Epithelial cell of proximal tubule (primary cell): ENCODE results near the gene DUSP22. TPM values are rescaled to one million over a fixed set of nuclear protein-coding genes. Genes with fewer than 3 reads are reported as not detected.
"Not testable (repeated sequence)": the region's sequence is repeated elsewhere in the genome, so short reads cannot be mapped to it uniquely, and the experiment has no call there.

Source experiments
- DNase-seq: peaks from one replicate; pipeline ENCODE4 v3.0.0-alpha.2; 2011; ENCODE audit warnings: low read depth
- H3K4me3 ChIP-seq: 2 replicates; pipeline ENCODE4 v1.5.1; 2011; ENCODE audit warnings: low read depth, mild to moderate bottlenecking, low read length
- total RNA-seq: library from RNA; depleted of rRNA; stranded (reverse); fragments of >200 nt; gene quantifications from 2 replicates; pipeline ENCODE4 v1.2.3, GENCODE V29; 2015
- TF ChIP-seq, protein P1 (sequence below): conservative IDR thresholded peaks from 2 replicates; pipeline ENCODE4 v1.5.1; 2012; ENCODE audit warnings: low read depth, mild to moderate bottlenecking, low read length

The DUSP22 gene
- total RNA-seq, 1 donor from 2014 or later, result 25.3 TPM

DNA sequence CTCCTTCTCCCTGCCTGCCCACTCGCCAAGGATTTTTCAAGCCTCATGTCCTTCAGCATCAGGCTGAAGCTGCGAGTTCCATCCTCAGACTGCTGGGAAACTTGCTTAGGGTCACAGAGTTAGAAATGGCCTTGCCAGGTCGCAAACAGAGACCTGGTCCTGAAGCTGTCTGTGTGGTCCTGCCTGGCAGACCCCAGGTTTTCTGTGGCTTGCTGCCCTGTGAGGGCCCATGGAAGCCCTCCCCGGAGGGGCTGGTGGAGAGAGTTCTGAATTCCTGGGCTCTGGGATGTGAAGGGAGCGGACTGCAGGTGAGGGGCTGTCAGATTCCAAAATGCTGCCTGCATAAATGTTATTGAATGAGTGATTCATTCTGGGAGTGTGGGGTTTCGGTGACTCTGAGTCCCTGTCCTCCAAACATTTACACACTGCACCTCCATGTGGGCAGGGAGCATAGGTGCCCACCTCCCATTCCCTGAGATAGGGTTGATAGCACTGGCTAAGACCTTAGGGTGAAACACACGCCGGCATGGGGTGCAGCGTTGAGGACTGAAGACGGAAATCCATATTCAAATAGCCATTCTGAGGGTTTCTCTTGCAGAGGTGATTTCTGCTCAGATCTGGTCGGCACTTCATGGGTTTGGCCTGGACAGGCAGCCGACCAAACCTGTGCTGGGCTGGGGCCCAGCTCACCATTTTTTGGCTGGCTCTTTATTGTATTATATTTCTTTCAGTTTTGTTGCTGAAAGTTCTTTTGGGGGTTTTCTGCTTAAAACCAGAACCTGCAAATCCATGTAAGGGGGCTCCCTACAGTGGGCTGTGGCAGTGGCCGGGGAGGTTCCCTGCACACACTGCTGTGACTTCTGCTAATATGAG lies 77.5 kb downstream of the DUSP22 start:
- H3K4me3 ChIP-seq, result no peak overlapping the region
- no peak for DNase-seq
- TF ChIP-seq, protein P1, sequence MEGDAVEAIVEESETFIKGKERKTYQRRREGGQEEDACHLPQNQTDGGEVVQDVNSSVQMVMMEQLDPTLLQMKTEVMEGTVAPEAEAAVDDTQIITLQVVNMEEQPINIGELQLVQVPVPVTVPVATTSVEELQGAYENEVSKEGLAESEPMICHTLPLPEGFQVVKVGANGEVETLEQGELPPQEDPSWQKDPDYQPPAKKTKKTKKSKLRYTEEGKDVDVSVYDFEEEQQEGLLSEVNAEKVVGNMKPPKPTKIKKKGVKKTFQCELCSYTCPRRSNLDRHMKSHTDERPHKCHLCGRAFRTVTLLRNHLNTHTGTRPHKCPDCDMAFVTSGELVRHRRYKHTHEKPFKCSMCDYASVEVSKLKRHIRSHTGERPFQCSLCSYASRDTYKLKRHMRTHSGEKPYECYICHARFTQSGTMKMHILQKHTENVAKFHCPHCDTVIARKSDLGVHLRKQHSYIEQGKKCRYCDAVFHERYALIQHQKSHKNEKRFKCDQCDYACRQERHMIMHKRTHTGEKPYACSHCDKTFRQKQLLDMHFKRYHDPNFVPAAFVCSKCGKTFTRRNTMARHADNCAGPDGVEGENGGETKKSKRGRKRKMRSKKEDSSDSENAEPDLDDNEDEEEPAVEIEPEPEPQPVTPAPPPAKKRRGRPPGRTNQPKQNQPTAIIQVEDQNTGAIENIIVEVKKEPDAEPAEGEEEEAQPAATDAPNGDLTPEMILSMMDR, result no peak

DNA sequence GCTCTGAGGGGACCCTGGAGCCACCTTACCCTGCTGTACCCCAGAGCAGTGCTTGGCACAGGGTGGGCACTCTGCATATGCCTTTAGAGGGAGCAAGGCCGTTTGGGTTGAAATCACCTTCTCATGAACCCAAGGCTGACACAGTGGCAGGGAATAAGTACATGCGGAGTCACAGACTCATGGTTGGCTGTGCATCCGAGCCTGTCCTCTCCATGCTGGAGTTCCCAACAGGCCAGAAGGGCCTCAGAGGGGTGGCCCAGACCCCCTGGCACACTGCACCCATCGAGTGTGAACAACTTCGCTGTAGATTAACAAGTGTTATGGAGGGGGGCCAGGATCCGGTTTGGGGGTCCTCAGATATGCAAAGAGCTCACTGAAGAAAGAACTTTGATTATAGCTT lies 78.3 kb downstream of the DUSP22 start:
- no peak for DNase-seq
- no peak overlapping the region for H3K4me3 ChIP-seq
- TF ChIP-seq, protein P1, result no peak

DNA sequence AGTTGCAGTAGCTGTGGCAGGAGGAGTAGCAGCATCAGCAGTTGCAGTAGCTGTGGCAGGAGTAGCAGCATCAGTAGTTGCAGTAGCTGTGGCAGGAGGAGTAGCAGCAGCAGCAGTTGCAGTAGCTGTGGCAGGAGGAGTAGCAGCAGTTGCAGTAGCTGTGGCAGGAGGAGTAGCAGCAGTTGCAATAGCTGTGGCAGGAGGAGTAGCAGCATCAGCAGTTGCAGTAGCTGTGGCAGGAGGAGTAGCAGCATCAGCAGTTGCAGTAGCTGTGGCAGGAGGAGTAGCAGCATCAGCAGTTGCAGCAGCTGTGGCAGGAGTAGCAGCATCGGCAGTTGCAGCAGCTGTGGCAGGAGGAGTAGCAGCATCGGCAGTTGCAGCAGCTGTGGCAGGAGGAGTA lies 79.6 kb downstream of the DUSP22 start:
- not testable (repeated sequence) for H3K4me3 ChIP-seq, DNase-seq

DNA sequence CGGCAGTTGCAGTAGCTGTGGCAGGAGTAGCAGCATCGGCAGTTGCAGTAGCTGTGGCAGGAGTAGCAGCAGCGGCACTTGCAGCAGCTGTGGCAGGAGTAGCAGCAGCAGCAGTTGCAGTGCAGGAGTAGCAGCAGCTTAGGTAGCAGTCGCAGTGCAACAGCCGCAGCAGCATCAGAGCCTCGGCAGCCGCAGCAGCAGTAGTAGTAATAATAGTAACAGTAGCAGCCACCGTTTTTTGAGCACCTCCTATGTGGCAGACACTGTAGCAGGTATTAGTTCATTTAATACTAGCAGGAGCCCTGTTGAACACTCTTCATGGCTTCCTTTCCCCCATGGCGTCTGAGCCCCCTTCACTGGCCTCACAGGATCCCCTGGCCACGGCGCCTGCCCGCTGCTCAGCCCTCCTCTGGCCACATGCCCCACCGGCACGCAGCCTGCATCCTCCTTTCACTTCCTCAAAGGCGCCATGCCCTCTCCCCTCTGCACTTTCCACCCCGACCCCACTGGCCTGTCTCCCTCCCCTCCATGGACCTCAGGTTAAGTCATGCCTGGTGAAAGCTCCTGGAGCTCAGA lies 80.1 kb downstream of the DUSP22 start:
- no peak for DNase-seq
- TF ChIP-seq, protein P1, result no peak
- H3K4me3 ChIP-seq, result no peak overlapping the region

DNA sequence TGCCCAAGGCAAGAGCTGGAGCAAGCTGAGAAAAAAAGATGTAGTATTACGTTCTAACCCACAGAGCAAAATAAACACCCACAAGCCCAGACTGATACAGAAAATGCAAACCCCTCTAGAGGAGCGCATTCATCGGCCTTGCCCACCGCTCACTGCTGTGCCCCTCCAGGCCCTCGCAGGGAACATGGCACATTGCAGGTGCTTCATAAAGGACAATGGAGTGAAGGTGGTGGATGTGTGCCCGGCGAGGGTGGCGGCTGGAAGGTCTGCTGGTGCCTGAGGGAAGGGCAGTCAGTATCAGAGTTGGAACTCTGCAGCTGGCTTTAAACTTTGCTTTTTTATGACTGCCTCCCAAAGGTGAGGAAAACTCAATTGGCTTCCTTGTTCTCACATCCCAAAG lies 80.7 kb downstream of the DUSP22 start:
- DNase-seq, result no peak
- H3K4me3 ChIP-seq, result no peak overlapping the region
- TF ChIP-seq, protein P1, result no peak

DNA sequence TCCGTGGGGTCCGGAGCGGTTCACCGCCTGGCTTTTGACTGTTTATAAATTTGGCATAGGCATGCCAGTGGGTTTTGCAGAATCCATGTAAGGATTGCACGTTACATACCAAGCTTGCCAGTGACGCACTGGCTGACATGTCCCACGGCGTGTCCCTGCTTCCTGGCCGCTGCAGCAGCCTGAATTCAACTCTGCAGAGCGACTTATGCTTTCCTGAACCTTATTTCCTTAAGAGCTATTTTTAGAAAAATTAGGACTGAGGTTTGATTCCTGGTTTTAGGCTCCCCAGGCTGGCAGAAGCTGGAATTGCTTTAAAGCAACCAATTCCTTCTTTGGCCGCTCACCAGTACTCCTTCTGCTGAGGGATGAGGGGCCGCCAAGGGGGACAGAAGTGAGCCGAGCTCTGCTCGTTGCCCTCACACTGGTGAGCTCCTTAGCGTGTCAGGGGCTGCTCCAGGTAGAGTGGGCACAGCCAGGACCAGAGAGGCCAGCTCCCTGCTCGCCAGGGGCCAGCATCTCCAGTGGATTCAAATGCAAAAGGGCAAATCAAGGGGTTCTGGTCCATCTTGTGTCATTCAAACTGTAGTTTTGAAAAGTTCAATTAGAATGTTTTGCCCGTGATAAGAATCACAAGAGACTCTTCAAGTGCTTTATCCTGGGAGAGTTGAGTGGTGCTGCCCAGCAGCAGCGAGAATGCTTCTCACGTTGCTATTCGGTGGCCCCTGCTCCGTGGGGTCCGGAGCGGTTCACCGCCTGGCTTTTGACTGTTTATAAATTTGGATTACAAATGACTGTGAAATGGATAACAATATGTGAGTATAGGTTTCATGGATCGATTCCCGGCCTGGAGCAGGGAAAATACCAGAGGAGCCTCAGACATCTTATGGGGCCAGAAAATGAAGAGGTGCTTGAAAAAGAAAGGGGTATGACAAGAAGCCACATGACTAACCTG lies 81.8 kb downstream of the DUSP22 start:
- TF ChIP-seq, protein P1, result no peak
- no peak overlapping the region for H3K4me3 ChIP-seq
- no peak for DNase-seq

DNA sequence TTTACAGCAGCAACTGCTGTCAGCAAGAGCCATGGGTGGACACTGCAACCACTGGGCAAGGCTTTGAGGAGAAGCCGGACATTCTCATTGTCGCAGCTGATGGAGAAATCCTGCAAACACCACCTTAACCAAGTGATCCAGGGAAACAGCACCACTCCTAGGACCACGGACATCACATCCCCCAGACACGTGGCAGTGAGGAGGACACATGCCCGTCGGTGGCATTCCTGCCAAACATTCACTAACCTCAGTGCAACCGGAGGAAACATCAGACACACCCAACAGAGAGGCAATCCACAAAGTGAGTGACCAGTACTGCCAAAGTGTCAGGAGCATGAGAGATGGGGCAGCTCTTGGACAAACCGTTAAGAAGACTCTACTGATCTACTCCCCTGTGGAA lies 82.7 kb downstream of the DUSP22 start:
- TF ChIP-seq, protein P1, result no peak
- DNase-seq, result no peak
- H3K4me3 ChIP-seq, result no peak overlapping the region
